ENCODE data around the gene MRPL36. TPM values are rescaled to one million over a fixed set of nuclear protein-coding genes. Genes with fewer than 3 reads are reported as not detected.

The MRPL36 gene
- 53.5 and 62.1 TPM in 2 replicates for total RNA-seq (ENCODE audit: low replicate concordance)
- long read RNA-seq, transcript MRPL36-204 (2 exons, 686 nt), result major isoform, 12 of 27 reads
- long read RNA-seq, transcript MRPL36-202 (2 exons, 610 nt), result minor isoform, 10 of 27 reads
- long read RNA-seq, partial matches to known transcripts, result 2 of 27 reads
- long read RNA-seq, other reads (novel, unspliced or antisense), result 3 of 27 reads

DNA sequence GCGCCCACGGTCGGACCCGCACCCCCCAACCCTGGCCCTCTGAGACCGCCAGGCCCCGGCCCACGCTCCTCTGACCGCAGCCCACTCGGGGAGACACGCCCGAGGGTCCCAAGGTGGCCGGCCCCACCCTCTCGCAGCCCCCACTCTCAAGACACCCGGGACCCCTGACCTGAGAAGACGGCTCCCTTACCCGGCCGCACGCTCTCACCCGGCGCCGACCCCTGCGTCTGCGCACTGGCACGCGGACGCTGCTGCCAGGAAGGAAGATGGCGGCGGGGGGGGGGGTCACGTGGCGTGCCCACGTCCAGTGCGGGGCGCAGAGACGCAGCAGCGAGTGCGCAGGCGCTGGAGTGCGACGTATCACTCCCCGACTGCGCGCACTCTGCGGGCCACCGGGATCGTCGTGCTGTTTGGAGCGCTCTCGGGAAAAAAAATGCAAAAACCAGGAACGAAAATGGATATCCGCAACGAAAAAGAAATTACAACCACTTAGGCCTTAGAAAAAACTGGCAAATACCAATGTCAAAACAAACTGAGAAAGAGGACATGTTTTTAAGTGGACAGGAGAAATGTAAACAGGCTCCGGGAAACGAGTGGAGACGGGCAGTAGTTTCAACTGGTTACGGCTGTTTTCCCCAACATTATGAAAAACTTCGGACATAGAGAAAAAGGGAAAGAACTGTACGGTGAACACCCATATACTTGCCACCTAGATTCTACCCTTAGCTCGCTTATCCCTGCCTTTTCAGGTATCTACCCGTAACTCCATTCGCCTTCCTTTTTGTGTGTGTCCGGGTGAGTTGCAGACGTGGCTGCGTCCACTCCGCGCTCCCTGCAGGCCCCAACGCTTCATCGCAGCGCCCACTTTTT, at the start of gene MRPL36:
Gene MRPL36, minus strand, starts transcription at position 236 of the 870 bp plus-strand sequence. CDS start 902 bp downstream, outside the sequence.
- Mint-ChIP-seq H3K36me3 (peaks cover 14% of the 10 kb centered on the region), H3K4me3 (peak within 1 kb of the TSS; percentile 97), H3K27me3 (no peaks in the 10 kb centered on the region), H3K9me3 (no peaks in the 10 kb centered on the region), H3K27ac (peak within 1 kb of the TSS; percentile 96), H3K4me1 (ENCODE audit: unreplicated experiment) (peaks cover 16% of the 10 kb centered on the region)
- peak; percentile 93 for DNase-seq (ENCODE audit: extremely low spot score, unreplicated experiment)
- TF ChIP-seq, protein P1, sequence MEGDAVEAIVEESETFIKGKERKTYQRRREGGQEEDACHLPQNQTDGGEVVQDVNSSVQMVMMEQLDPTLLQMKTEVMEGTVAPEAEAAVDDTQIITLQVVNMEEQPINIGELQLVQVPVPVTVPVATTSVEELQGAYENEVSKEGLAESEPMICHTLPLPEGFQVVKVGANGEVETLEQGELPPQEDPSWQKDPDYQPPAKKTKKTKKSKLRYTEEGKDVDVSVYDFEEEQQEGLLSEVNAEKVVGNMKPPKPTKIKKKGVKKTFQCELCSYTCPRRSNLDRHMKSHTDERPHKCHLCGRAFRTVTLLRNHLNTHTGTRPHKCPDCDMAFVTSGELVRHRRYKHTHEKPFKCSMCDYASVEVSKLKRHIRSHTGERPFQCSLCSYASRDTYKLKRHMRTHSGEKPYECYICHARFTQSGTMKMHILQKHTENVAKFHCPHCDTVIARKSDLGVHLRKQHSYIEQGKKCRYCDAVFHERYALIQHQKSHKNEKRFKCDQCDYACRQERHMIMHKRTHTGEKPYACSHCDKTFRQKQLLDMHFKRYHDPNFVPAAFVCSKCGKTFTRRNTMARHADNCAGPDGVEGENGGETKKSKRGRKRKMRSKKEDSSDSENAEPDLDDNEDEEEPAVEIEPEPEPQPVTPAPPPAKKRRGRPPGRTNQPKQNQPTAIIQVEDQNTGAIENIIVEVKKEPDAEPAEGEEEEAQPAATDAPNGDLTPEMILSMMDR (conservative IDR thresholded peaks at IDR 0.05), result no peak

DNA sequence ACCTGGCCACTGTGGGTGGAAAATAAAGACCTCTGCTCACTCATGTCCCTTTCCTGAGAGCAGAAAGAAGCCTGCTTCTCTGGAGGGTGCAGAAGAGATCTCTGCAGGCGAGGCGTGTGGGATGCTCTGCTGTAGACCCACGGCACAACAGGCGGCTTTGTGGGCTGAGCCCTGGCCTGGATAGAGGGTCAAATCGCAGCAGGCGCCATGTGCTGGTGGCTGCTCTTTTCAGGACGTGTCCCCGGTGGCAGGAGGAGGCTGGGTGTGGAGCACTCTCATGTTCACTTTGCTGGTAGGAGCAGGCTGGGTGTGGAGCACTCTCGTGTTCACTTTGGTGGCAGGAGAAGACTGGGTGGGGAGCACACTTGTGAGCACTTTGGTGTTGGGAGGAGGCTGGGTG, 48.0 kb upstream of the MRPL36 start:
- no peaks in the 10 kb centered on the region for H3K9me3 Mint-ChIP-seq

DNA sequence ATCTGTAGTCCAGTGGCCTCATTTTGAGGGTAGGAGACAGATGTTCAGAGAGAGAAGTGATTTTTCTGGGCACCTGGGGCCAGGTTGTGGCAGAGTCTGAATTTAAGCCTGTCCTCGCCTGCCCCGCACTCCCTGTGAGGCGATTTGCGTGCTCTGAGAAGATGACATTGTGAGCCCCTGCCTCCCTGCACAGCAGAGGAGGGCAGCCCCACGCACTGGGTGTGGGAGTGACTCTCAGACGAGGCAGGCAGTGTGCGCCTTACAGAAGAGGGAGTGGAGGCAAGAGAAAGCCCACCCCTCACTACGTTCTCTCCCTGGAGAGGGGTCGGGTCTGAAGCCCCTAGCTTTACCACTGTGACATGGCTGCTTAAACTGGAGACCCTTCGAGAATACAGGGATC, 47.4 kb upstream of the MRPL36 start:
- Mint-ChIP-seq H3K27me3 (peaks cover 45% of the 10 kb centered on the region), H3K27ac (no peak overlapping the region), H3K36me3 (no peaks in the 10 kb centered on the region), H3K4me1 (ENCODE audit: unreplicated experiment) (no peaks in the 10 kb centered on the region), H3K9me3 (no peaks in the 10 kb centered on the region), H3K4me3 (no peak overlapping the region)
- TF ChIP-seq, protein P1 (conservative IDR thresholded peaks at IDR 0.05), result no peak
- no peak for DNase-seq (ENCODE audit: extremely low spot score, unreplicated experiment)

More for the DNA sequence above, 48.0 kb upstream of the MRPL36 start:
- Mint-ChIP-seq H3K36me3 (no peaks in the 10 kb centered on the region), H3K27ac (no peak overlapping the region), H3K27me3 (peaks cover 45% of the 10 kb centered on the region), H3K4me1 (ENCODE audit: unreplicated experiment) (no peaks in the 10 kb centered on the region), H3K4me3 (no peak overlapping the region)
- DNase-seq (ENCODE audit: extremely low spot score, unreplicated experiment), result no peak
- TF ChIP-seq, protein P1 (conservative IDR thresholded peaks at IDR 0.05), result no peak

DNA sequence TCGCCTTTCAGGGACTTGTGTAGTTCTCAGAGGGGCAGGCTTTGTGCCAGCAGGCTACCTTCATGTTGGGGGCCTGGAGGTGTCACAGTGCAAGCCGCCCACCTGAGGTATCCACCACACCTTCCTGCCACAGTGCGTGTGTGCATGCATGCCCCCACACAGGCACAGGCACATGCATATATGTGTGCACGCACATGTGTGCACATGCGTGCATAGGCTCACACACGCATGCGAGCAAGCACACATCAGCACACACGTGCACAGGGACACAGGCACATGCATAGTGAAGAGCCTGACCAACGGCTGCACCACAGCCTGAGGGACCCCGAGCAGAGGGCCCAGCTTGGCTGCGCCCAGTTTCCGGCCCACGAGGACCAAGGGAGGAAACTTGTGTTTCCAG, 46.9 kb upstream of the MRPL36 start:
- no peak overlapping the region for H3K27ac Mint-ChIP-seq

DNA sequence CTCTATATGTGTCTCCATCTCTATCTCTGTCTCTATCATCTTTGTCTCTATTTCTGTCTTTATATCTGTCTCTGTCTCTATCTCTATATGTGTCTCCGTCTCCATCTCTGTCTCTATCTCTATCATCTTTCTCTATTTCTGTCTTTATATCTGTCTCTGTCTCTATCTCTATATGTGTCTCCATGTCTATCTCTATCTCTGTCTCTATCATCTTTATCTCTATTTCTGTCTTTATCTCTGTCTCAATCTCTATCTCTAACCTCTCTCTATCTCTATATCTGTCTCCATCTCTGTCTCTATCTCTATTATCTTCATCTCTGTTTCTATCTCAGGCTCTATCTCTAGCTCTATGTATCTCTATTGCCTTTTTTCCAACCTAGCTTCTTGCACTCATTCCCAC, 46.1 kb upstream of the MRPL36 start:
- no peak for DNase-seq (ENCODE audit: extremely low spot score, unreplicated experiment)
- Mint-ChIP-seq H3K27me3 (peaks cover 44% of the 10 kb centered on the region), H3K36me3 (no peaks in the 10 kb centered on the region), H3K9me3 (no peaks in the 10 kb centered on the region), H3K4me1 (ENCODE audit: unreplicated experiment) (peaks cover 5% of the 10 kb centered on the region), H3K4me3 (no peak overlapping the region), H3K27ac (no peak overlapping the region)
- TF ChIP-seq, protein P1 (conservative IDR thresholded peaks at IDR 0.05), result no peak

More for the DNA sequence above, 46.9 kb upstream of the MRPL36 start:
- Mint-ChIP-seq H3K4me1 (ENCODE audit: unreplicated experiment) (peaks cover under 1% of the 10 kb centered on the region), H3K4me3 (no peak overlapping the region), H3K27me3 (peaks cover 47% of the 10 kb centered on the region), H3K9me3 (no peaks in the 10 kb centered on the region), H3K36me3 (no peaks in the 10 kb centered on the region)
- TF ChIP-seq, protein P1 (conservative IDR thresholded peaks at IDR 0.05), result no peak
- DNase-seq (ENCODE audit: extremely low spot score, unreplicated experiment), result no peak
